Measurements from ENCODE around the gene ICAM5. TPM values are rescaled to one million over a fixed set of nuclear protein-coding genes. Genes with fewer than 3 reads are reported as not detected.

ICAM5 gene
- total RNA-seq, 1 experiment from 2014 or later, result 19.5 TPM

DNA sequence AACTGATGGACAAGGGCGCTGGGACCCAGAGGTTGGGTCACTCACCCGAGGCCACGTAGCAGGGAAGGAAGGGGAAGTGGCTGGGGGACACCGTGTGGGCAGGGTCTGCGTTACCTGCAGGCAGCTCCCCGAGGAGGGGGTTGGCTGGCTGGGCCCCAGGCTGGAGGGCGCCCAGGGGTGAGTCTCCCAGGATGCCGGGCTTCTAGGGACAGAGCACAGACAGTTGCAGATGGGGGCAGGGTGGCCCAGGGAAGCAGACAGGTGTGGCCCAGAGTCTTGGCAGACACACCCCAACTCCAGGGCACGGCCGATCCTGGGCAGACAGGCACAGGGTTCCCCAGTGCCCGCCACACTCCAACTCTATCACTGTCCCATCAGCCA, 31.7 kb downstream of the ICAM5 start (continued):
- TF ChIP-seq SIN3A (IDR thresholded peaks at IDR 0.05; ENCODE audit: borderline replicate concordance, insufficient read depth, low read depth, low read length), result no peak

DNA sequence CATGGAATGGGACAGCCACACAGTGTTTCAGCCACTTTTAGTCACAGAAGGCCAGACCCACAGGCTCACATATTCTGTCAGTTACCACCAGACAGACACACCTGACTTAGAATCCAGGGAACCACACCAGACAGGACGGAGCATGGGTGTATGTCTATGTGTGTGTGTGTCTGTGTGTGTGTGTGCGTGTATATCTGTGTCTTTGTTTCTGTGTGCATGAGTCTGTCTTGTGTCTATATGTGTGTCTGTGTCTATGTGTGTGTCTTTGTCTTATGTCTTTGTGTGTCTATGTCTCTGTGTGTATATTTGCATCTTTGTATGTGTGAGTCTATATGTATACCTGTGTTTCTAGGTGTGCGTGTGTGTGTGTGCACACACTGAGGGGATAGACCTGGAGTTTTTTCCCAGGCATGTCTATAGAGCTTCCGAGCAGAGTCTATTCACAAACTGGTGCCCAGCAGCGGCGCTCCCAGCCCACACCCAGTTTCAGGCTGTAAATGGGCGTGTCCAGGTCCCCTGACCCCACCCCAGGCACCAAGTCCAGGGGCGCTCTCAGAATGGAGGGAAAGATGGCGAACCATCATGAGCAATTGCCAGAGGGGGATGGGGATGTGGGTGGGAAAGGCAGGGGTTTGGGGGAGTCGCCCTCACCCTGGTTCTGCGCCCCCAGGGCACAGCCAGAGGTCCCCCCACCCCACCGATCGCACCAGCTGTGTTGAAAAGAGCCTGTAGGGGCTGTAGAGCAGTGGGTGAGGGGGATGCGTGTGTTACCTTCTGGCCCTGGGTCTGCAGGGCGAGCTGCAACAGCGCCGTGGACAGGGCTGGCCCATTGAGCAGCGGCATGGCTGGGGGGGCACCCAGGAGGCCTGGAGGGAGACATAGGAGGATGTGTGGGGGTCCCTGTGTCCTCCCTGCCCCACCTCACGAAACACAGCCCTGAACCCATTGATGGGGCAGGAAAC, 32.4 kb downstream of the ICAM5 start:
- no peaks in the 10 kb centered on the region; the same call in 1 of the 2 replicates for H3K36me3 ChIP-seq (ENCODE audit: control insufficient read depth, insufficient read depth, low read length)
- no TSS peak for BruUV-seq (replicated peaks)
- POLR2A ChIA-PET, result no interaction called here

More for the DNA sequence above, 32.4 kb downstream of the ICAM5 start:
- H3K4me1 ChIP-seq (ENCODE audit: control insufficient read depth, insufficient read depth, low read length), result no peaks in the 10 kb centered on the region
- CTCF ChIA-PET, result interaction anchor here (0.6 kb wide), 1 partner anchor 69 kb away, joined by 12 read pairs; no protein-coding TSS in a partner anchor
- no peak for ATAC-seq
- no peaks in the 10 kb centered on the region for H3K27me3 ChIP-seq (ENCODE audit: control insufficient read depth, insufficient read depth, low read length)
- intact Hi-C loops (cut with micrococcal nuclease; ENCODE audit: unreplicated experiment), result no loop called here
- TF ChIP-seq TCF7L2 (IDR thresholded peaks at IDR 0.05; ENCODE audit: low read depth, low read length) (no peak), CTCF (IDR thresholded peaks at IDR 0.05) (no peak), SIN3A (IDR thresholded peaks at IDR 0.05; ENCODE audit: borderline replicate concordance, insufficient read depth, low read depth, low read length) (no peak), REST (IDR thresholded peaks at IDR 0.05; ENCODE audit: insufficient read depth in 1 of 2, low read depth in 2 of 2, low read length in 1 of 2) (no peak), POLR2AphosphoS5 (IDR thresholded peaks at IDR 0.05; ENCODE audit: low read depth, low read length) (no peak)
- no peak overlapping the region for H3K27ac ChIP-seq (ENCODE audit: low read length)
- DNase-seq (ENCODE audit: low read depth, low spot score), result no peak
- H3K9me3 ChIP-seq (ENCODE audit: control insufficient read depth, insufficient read depth, low read depth, low read length), result no peaks in the 10 kb centered on the region
- in situ Hi-C loops (cut with HindIII; ENCODE audit: low pct_unique_long_range_greater_than_20kb, low sequenced_read_pairs), result no loop called here
- no peak overlapping the region for H3K4me3 ChIP-seq (ENCODE audit: low read depth in 2 of 2, low read length in 2 of 2)

Data from Panc1 (cell line).